SKM-1 treated with dmso at 0.1 percent for 144 hours (cell line): Measurements from ENCODE around the gene GNA12.
"Not testable (repeated sequence)": the region's sequence is repeated elsewhere in the genome, so short reads cannot be mapped to it uniquely, and the experiment has no call there.

Experiments used
- DNase-seq: peaks from one replicate; lab custom pipeline; 2025; ENCODE audit not compliant: unreplicated experiment; lab: John Stamatoyannopoulos, UW

The GNA12 gene

GRCh38 chr7:2864999-2865670, 21.0 kb upstream of the GNA12 start:
- DNase-seq, result peak; percentile 60

DNA sequence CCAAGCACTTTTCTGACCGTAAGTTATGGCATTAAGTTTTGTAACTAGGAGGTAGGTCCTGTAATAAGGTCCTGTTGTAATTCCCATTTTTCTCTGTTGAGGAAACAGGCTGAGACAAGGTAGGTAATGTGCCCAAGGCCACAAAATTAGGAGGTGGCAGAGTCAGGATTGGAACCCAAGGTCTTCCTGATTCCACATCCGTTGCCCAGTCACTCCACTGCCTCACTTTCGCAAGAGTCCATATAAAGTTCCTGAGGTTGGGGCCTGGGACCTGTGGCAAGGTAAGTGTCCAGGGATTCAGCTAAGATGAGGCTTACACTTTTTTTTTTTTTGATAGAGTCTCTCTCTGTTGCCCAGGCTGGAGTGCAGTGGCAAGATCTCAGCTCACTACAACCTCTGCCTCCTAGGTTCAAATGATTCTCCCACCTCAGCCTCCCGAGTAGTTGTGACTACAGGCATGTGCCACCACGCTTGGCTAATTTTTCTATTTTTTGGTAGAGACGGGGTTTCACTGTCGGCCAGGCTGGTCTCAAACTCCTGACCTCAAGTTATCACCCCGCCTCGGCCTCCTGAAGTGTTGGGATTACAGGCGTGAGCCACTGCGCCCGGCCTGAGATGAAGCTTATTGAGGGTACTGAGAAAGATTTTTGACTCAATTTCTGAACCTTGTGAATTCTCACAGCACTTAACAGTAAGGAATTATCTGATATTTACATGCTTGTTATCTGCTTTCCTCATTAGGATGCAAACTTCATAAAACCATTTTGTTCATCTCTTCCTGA, 20.3 kb upstream of the GNA12 start:
- DNase-seq, result no peak

- DNase-seq, result peak; percentile 88
These were observed 19.5 kb upstream of the GNA12 start for GRCh38 chr7:2863461-2864066.

- no peak for DNase-seq
These were observed 18.8 kb upstream of the GNA12 start for GRCh38 chr7:2862831-2863361.

GRCh38 chr7:2861509-2861908, 17.4 kb upstream of the GNA12 start:
- DNase-seq, result no peak

GRCh38 chr7:2860627-2861133, 16.6 kb upstream of the GNA12 start:
- DNase-seq, result no peak

- no peak for DNase-seq
These were observed 15.8 kb upstream of the GNA12 start for GRCh38 chr7:2859952-2860351.

DNA sequence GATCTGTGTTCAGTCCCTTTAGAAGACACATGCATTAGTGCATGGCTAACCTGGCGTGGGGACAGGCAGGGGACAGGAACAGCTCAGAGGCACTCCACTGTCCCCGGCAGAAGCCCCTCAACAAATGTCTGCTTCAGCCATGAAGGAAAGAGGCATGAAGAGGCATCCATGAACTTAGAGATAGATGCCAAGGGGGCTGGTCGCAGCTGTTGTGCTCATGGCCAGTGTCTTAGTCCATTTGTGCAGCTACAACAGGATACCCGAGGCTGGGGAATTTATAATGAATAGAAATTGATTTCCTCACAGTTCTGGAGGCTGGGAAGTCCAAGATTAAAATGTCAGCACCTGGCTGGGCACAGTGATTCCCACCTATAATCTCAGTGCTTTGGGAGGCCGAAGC, 14.5 kb upstream of the GNA12 start:
- DNase-seq, result no peak

DNA sequence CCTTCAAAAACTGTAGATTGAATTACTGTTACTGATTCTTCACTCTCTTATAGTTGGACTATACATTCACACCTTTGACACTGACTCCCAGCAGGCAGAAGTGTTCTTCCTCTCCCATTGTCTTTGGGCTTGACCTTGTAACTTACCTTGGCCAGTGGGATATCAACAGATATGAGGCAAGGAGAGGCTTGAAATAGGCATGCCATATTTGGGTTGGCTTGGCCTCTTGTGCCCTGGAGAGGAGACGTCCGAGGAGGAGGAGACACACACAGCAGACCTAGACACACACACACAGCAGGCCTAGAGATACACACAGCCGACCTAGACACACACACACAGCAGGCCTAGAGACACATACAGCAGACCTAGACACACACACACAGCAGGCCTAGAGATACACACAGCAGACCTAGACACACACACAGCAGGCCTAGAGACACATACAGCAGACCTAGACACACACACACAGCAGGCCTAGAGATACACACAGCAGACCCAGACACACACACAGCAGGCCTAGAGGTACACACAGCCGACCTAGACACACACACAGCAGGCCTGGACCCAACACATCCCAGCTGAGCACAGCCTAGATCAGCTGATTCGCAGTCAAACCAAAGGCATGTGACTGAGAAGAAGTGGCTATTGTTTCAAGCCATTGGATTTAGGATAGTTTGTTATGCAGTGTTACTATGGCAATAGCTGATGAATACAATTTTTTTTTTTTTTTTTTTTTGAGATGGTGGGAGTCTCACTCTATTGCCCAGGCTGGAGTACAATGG, 12.5 kb upstream of the GNA12 start:
- DNase-seq, result no peak

- DNase-seq, result no peak
These were observed 11.3 kb upstream of the GNA12 start for GRCh38 chr7:2855386-2855785.

GRCh38 chr7:2853552-2853951, 9.4 kb upstream of the GNA12 start:
- DNase-seq, result not testable (repeated sequence)

GRCh38 chr7:2853147-2853546, 9.0 kb upstream of the GNA12 start:
- DNase-seq, result no peak

DNA sequence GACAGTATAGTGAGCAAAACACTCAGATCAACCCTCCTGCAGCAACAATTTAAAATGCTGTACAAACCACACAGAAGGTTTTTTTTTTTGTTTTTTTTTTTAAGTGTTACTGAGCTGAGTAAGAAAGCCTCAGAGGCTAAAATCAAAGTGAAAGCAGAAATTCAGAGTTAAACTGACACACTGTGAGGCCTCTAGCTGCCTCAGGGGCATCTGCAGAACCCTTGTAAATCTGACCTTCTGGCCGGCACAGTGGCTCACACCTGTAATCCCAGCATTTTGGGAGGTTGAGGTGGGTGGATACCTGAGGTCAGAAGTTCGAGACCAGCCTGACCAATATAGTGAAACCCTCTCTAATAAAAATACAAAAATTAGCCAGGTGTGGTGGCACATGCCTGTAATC, 7.4 kb upstream of the GNA12 start:
- no peak for DNase-seq

- no peak for DNase-seq
These were observed 6.0 kb upstream of the GNA12 start for GRCh38 chr7:2849941-2850766.

DNA sequence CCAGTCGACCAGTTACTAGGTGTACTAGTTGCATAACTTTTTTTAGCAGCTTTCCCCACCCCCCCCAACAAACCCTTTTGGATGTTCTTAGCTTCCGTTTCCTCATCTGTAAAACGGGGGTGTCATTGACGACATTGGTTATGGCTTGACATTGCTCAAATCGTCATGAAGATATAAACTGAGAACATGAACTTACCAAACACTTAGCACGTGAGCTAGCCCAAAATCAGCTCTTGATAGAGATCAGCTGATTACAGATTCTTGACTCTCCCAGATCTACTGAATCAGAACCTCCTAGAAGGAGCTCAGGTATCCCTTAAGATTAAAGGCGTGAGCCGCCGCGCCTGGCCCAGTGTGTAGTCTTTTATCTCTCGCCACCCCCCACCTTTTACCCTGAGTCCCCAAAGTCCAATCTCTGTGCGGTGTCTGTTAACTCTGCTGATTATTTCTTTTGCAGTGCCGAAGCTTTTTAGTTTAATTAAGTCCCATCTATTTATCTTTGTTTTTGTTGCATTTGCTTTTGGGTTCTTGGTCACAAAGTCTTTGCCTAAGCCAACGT, 1.0 kb upstream of the GNA12 start:
- no peak for DNase-seq

GRCh38 chr7:2843711-2844152, 376 bp downstream of the GNA12 start:
- DNase-seq, result no peak

GRCh38 chr7:2843191-2843685, 870 bp downstream of the GNA12 start:
- DNase-seq, result no peak

DNA sequence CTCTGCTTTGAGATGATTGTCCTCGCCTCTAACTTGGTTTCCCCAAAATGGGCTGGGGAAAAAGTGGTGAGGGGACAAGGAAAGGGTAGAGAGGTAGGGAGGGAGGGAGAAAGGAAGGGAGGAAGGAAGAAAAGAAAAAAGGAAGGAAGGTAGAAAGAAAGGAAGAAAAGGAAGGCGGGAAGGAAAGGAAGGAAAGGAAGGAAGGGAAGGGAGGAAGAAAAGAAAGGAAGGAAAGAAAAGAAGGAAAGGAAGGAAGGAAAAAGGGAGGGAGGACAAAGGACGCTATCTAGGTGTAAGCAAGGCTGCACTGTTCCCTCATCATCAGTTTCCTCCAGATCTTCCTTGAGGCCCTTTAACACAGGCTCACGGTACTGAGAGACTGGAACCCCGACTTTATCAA, 2.2 kb downstream of the GNA12 start:
- DNase-seq, result no peak

GRCh38 chr7:2840458-2840857, 3.6 kb downstream of the GNA12 start:
- no peak for DNase-seq
